HG03108 (cell line): ENCODE measurements around the gene TMPRSS3.
A peak's percentile ranks its signal among the peaks of the same experiment; 100 is the strongest.

ENCODE experiments used
- ATAC-seq: cut with Tn5 transposase; IDR thresholded peaks from one replicate; pipeline ENCODE4 v1.9.1; 2021; ENCODE audit warnings: moderate library complexity; ENCODE audit not compliant: unreplicated experiment

The TMPRSS3 gene

GRCh38 chr21:42395905-42396651, at the start of gene TMPRSS3:
TSS of gene TMPRSS3 (minus strand) at chr21:42396052. CDS start at chr21:42395417, 635 bp downstream.
- no peak for ATAC-seq

- ATAC-seq = no peak
Observed at GRCh38 chr21:42445311-42445710, 49.5 kb upstream of the TMPRSS3 start.

GRCh38 chr21:42444745-42445059, 48.9 kb upstream of the TMPRSS3 start:
- ATAC-seq = no peak

GRCh38 chr21:42443876-42444744, 48.3 kb upstream of the TMPRSS3 start:
- no peak for ATAC-seq

- no peak for ATAC-seq
Observed at GRCh38 chr21:42443181-42443785, 47.4 kb upstream of the TMPRSS3 start.

- ATAC-seq = no peak
Observed at GRCh38 chr21:42441963-42442362, 46.1 kb upstream of the TMPRSS3 start.

GRCh38 chr21:42440187-42440792, 44.4 kb upstream of the TMPRSS3 start:
- peak; percentile 70 for ATAC-seq

- ATAC-seq = no peak
Observed at GRCh38 chr21:42439284-42440186, 43.7 kb upstream of the TMPRSS3 start.

GRCh38 chr21:42438316-42439205, 42.7 kb upstream of the TMPRSS3 start:
- ATAC-seq = no peak

- ATAC-seq = no peak
Observed at GRCh38 chr21:42437786-42438185, 41.9 kb upstream of the TMPRSS3 start.

GRCh38 chr21:42436914-42437313, 41.1 kb upstream of the TMPRSS3 start:
- no peak for ATAC-seq

GRCh38 chr21:42435833-42436232, 40.0 kb upstream of the TMPRSS3 start:
- ATAC-seq = no peak

- no peak for ATAC-seq
Observed at GRCh38 chr21:42435401-42435800, 39.5 kb upstream of the TMPRSS3 start.

- ATAC-seq = no peak
Observed at GRCh38 chr21:42434884-42435283, 39.0 kb upstream of the TMPRSS3 start.

- ATAC-seq = no peak
Observed at GRCh38 chr21:42433946-42434551, 38.2 kb upstream of the TMPRSS3 start.

GRCh38 chr21:42432695-42433094, 36.8 kb upstream of the TMPRSS3 start:
- ATAC-seq = no peak

- ATAC-seq = no peak
Observed at GRCh38 chr21:42431196-42431595, 35.3 kb upstream of the TMPRSS3 start.

- no peak for ATAC-seq
Observed at GRCh38 chr21:42430521-42430920, 34.7 kb upstream of the TMPRSS3 start.

GRCh38 chr21:42429856-42430255, 34.0 kb upstream of the TMPRSS3 start:
- no peak for ATAC-seq
